Heart right ventricle (tissue), 16 donors: ENCODE data around the gene SIN3A. TPM values are rescaled to one million over a fixed set of nuclear protein-coding genes. Genes with fewer than 3 reads are reported as not detected.
"Not testable (repeated sequence)": the region's sequence is repeated elsewhere in the genome, so short reads cannot be mapped to it uniquely, and the experiment has no call there.

Experiments
- ATAC-seq, 8 donors: fragments of 200-7000 bp; cut with Tn5 transposase; one replicate each; pipeline ENCODE4 v1.9.1; 2020; ENCODE audit warnings: mild to moderate bottlenecking in 8 of 8, moderate library complexity in 8 of 8, moderate number of reproducible peaks in 1 of 8
- DNase-seq, 2 donors: peaks; one replicate each; pipeline ENCODE4 v3.0.0-alpha.2; 2020
- H3K27ac ChIP-seq, 10 donors: fragments of 200-600 bp; sonication (generic) in 2 of 10; one replicate each; pipeline versions ENCODE4 v1.5.0 to v1.8.0; 2020 to 2022; ENCODE audit warnings: mild to moderate bottlenecking in 3 of 10
- H3K27me3 ChIP-seq, 7 donors: fragments of 200-600 bp; one replicate each; pipeline ENCODE4 v1.8.0; 2021 to 2022; ENCODE audit warnings: mild to moderate bottlenecking in 2 of 7
- H3K36me3 ChIP-seq, 9 donors: fragments of 200-600 bp; sonication (generic) in 1 of 9; one replicate each; pipeline versions ENCODE4 v1.5.0 to v1.8.0; 2020 to 2022; ENCODE audit warnings: mild to moderate bottlenecking in 2 of 9
- H3K4me1 ChIP-seq, 9 donors: fragments of 200-600 bp; sonication (generic) in 1 of 9; one replicate each; pipeline versions ENCODE4 v1.5.0 to v1.8.0; 2020 to 2022; ENCODE audit warnings: mild to moderate bottlenecking in 4 of 9
- H3K4me3 ChIP-seq, 10 donors: fragments of 200-600 bp; sonication (generic) in 2 of 10; one replicate each; pipeline versions ENCODE4 v1.5.0 to v1.8.0; 2020 to 2022; ENCODE audit warnings: mild to moderate bottlenecking in 7 of 10, moderate library complexity in 2 of 10
- H3K9me3 ChIP-seq, 11 donors: fragments of 200-600 bp in 10 of 11; sonication (generic) in 2 of 11; one replicate each; pipeline versions ENCODE4 v1.5.0 to v1.8.0; 2013 to 2022; ENCODE audit warnings: mild to moderate bottlenecking in 2 of 11, control low read depth in 1 of 11, moderate library complexity in 1 of 11
- CTCF ChIP-seq, 9 donors: fragments of 200-600 bp; sonication (generic) in 2 of 9; IDR thresholded peaks; one replicate each; pipeline versions ENCODE4 v1.5.0 to v1.8.0; 2021 to 2022; ENCODE audit warnings: antibody characterized with exemption in 9 of 9, mild to moderate bottlenecking in 5 of 9, moderate library complexity in 1 of 9
- WGBS, 2 donors: extraction: QIAGEN DNeasy Blood & Tissue Kit; methylation state at CpG; one replicate each; pipeline ENCODE4 v1.1.7; 2013; ENCODE audit warnings: inconsistent platforms in 1 of 2; 5-methylcytosine and 5-hydroxymethylcytosine counted together
- intact Hi-C, 10 donors: fragments of 100-400 bp; cut with DNase I; formaldehyde crosslinking; loops; one replicate each; pipeline versions ENCODE4 v1.11.1 to v1.14.2; 2022
- long read RNA-seq, 3 donors: library from polyadenylated mRNA; unstranded; transcript quantifications; one replicate each; pipeline ENCODE4 v2.0.0, GENCODE V29; 2020 to 2021
- polyA plus RNA-seq, 2 donors: library from polyadenylated mRNA; stranded (reverse); fragments of 200-250 nt; gene quantifications; one replicate each; pipeline ENCODE4 v1.2.3, GENCODE V29; 2013
- total RNA-seq, 10 donors: library from RNA; stranded (reverse); fragmentation: NEBNext Ultra II Directional in 3 of 10; extraction: Animal tissue kit (Norgen Biotek cat#: 25700) in 3 of 10; gene quantifications; one replicate each; pipeline versions ENCODE4 v1.2.1 to v1.2.4, GENCODE V29; 2021 to 2023
- donor health status: Arrhythmogenic right ventricular cardiomyopathy.
- donor health status: ischemic (EF 13 %, LVEDD 7.1; RV severe dilation, severe dysfunction).
- donor health status: healthy with polysubstance abuse.
- donor health status: DM: no; HTN: yes; CAD: no.
- donor health status: DM: no; HTN: no; CAD: no.
- donor health status: ischemic (EF 25% LVEDD 6.9; RV normal size, moderate dysfunction).
- donor health status: ischemic (EF 25% LVEDD 5.7; RV mildly dilated, moderate dysfunction).
- donor health status: healthy.
- donor health status: DM: yes; HTN: yes; CAD: no.
- donor health status: Ischemic cardiomyopathy.
- donor health status: ischemic (EF 35%, LVEDD 5.7; RV mildly dilated, moderate dysfunction).
- donor health status: nonischemic (EF 11% LVEDD 7.7; RV severe dilation, severe dysfunction).
- donor health status: DM: yes; HTN: yes; CAD: no.
- donor health status: PGD.
- donor health status: ischemic (EF 29% LVEDD 5.4; RV normal size, mild dysfunction).
- donor health status: nonischemic (EF 23%, LVEDD 6.1; RV moderate dilation, normal function).

Gene SIN3A
- total RNA-seq (10 to 100 TPM; 24.9 to 41.8 (median 29.9) TPM), polyA plus RNA-seq (1 to 10 TPM; 7.9 to 8.2 TPM)
- long read RNA-seq, donor 1, full-length matches to known transcripts, result 1 of 9 reads
- long read RNA-seq, donor 1, partial matches to known transcripts, result 7 of 9 reads
- long read RNA-seq, donor 1, other reads (novel, unspliced or antisense), result 1 of 9 reads
- long read RNA-seq, donor 2, partial matches to known transcripts, result 3 of 6 reads
- long read RNA-seq, donor 2, other reads (novel, unspliced or antisense), result 3 of 6 reads
- long read RNA-seq, donor 3, full-length matches to known transcripts, result 1 of 18 reads
- long read RNA-seq, donor 3, partial matches to known transcripts, result 16 of 18 reads
- long read RNA-seq, donor 3, other reads (novel, unspliced or antisense), result 1 of 18 reads

GRCh38 chr15:75451674-75452363 is at the start of gene SIN3A:
Gene SIN3A, minus strand, starts transcription at chr15:75451690. Its CDS starts 21,315 bp downstream, at chr15:75430375.
- 0 to 1% methylated on average over 36 to 39 of the region's 39 CpGs for WGBS, 2 donors
- Histone ChIP-seq H3K9me3 (no peaks in the 10 kb centered on the region), H3K27ac (peak within 1 kb of the TSS; percentile 90 to 99 (median 97)), H3K4me1 (peaks cover 0 to 58% (median 34%) of the 10 kb centered on the region in 9 donors), H3K4me3 (peak within 1 kb of the TSS; percentile 59 to 97 (median 82)), H3K36me3 (peaks cover 0 to 10% (median 0%) of the 10 kb centered on the region in 9 donors), H3K27me3 (no peaks in the 10 kb centered on the region)
- peak; percentile 98 to 100 for DNase-seq
- peak; percentile 53 to 80 (median 72) for ATAC-seq
- intact Hi-C loops, result loop anchor here in 5 of 10 donors (1.0 to 10.0 kb wide), 6 partner anchors 80 to 195 kb away; partner anchors contain the start of genes SNUPN (in 4 of the 5), MAN2C1 (in 3 of the 5) and SNX33 (in 1 of the 5)
- TF ChIP-seq CTCF (IDR thresholded peaks at IDR 0.05), result no peak

- ATAC-seq, result no peak
- no peaks in the 10 kb centered on the region for H3K27me3 ChIP-seq
- no peak for DNase-seq
- peaks cover 0 to 97% (median 17%) of the 10 kb centered on the region in 9 donors for H3K36me3 ChIP-seq
- H3K9me3 ChIP-seq, result peaks cover 0 to 10% (median 0%) of the 10 kb centered on the region in 11 donors
- 96 to 97% methylated on average over 4 of the region's 4 CpGs for WGBS, 2 donors
- H3K4me1 ChIP-seq, result no peaks in the 10 kb centered on the region
- intact Hi-C loops, result no loop called here
- no peak overlapping the region for H3K27ac ChIP-seq
- H3K4me3 ChIP-seq, result no peak overlapping the region
- TF ChIP-seq CTCF (IDR thresholded peaks at IDR 0.05), result no peak
These were observed 42.2 kb upstream of the SIN3A start for GRCh38 chr15:75493732-75494131.

DNA sequence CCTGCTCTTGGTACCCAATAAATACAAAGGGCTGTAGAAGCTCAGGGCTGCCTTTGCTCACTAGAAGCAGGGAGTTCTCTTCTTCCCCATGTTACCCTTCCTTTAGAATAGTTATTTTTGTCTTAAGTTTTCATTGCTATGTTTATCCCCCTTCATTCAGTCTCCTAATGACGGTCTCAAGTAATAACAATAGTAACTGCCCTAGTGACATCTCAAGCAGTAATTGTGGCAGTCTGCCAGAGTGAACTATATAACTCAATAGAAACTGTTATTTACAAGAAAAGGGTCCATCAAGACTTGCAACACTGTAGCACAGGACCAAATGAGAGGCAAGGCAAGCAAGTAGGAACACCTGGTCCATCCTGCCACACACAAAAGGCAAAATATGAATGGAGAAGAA is 32.5 kb upstream of the SIN3A start:
- no peak overlapping the region for H3K27ac ChIP-seq
- no peak overlapping the region for H3K4me3 ChIP-seq
- no peak for TF ChIP-seq CTCF (IDR thresholded peaks at IDR 0.05)
- WGBS, 2 donors, result 56 to 63% methylated on average over 1 of the region's 1 CpG
- H3K27me3 ChIP-seq, result no peaks in the 10 kb centered on the region
- peaks cover 0 to 10% (median 0%) of the 10 kb centered on the region in 9 donors for H3K4me1 ChIP-seq
- ATAC-seq (no peak), DNase-seq (no peak)
- intact Hi-C loops, result no loop called here
- H3K9me3 ChIP-seq, result peaks cover 0 to 7% (median 0%) of the 10 kb centered on the region in 11 donors
- peaks cover 0 to 68% (median 0%) of the 10 kb centered on the region in 9 donors for H3K36me3 ChIP-seq

DNA sequence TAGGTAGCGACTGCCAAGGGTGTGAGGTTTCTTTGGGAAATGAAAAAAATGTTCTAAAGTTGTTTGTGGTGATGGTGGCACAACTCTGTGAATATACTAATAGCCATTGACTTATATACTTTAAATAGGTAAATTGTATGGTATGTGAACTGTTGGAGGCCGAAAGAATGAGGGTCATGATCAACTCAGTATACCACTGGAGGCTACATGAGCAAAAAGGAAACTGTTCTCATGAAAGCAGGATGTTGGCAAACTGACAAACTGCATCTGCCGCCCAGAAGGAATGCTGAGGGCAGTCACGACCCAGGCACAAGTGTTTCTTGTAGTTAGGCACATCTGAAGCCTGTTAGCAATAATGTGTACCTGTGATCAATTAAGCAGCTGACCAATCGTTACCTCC is 32.1 kb upstream of the SIN3A start:
- H3K27me3 ChIP-seq, H3K27ac ChIP-seq, intact Hi-C loops, H3K4me3 ChIP-seq, ATAC-seq, H3K9me3 ChIP-seq, DNase-seq, H3K4me1 ChIP-seq: not testable (repeated sequence)
- H3K36me3 ChIP-seq, result peaks cover 0 to 68% (median 4%) of the 10 kb centered on the region in 9 donors
- 79 to 81% methylated on average over 5 of the region's 5 CpGs for WGBS, 2 donors
